Transverse colon (tissue), 4 donors: ENCODE results near the gene DDX42. TPM values are rescaled to one million over a fixed set of nuclear protein-coding genes. Genes with fewer than 3 reads are reported as not detected.

Experiments
- DNase-seq: peaks from one replicate; pipeline ENCODE4 v3.0.0-alpha.2; 2019
- H3K27ac ChIP-seq, 4 donors: fragments of 200-600 bp; sonication (generic); 2 replicates each; pipeline ENCODE4 v1.5.1; 2016 to 2018; ENCODE audit warnings: inconsistent platforms in 4 of 4
- H3K27me3 ChIP-seq: fragments of 200-600 bp; sonication (generic); 2 replicates; pipeline ENCODE4 v1.5.1; 2017; ENCODE audit warnings: inconsistent platforms
- H3K36me3 ChIP-seq, 4 donors: fragments of 200-600 bp; sonication (generic); 2 replicates each; pipeline ENCODE4 v1.5.1; 2017 to 2019; ENCODE audit warnings: inconsistent platforms in 4 of 4
- H3K4me1 ChIP-seq, 4 donors: fragments of 200-600 bp; sonication (generic); 2 replicates each; pipeline ENCODE4 v1.5.1; 2017 to 2020; ENCODE audit warnings: inconsistent platforms in 4 of 4
- H3K4me3 ChIP-seq, 4 donors: fragments of 200-600 bp; sonication (generic); 1 replicate in 1 of 4; 2 replicates in 3 of 4; pipeline versions ENCODE4 v1.5.1 to v1.6.1; 2017 to 2019; ENCODE audit warnings: inconsistent platforms in 4 of 4
- H3K9me3 ChIP-seq, 2 donors: fragments of 200-600 bp; sonication (generic); 2 replicates each; pipeline ENCODE4 v1.5.1; 2017 to 2019; ENCODE audit warnings: inconsistent platforms in 2 of 2
- EP300 ChIP-seq: sonication (generic); formaldehyde crosslinking; IDR thresholded peaks from one replicate; pipeline ENCODE4 v1.6.1; 2017; ENCODE audit warnings: antibody characterized with exemption, low read depth
- POLR2A ChIP-seq: fragments of 450-650 bp; IDR thresholded peaks from one replicate; pipeline ENCODE4 v1.6.1; 2016; ENCODE audit warnings: antibody characterized with exemption, mild to moderate bottlenecking, moderate library complexity
- POLR2AphosphoS5 ChIP-seq, 3 donors: sonication (generic); formaldehyde crosslinking; IDR thresholded peaks; one replicate each; pipeline ENCODE4 v1.6.1; 2016; ENCODE audit warnings: antibody characterized with exemption in 3 of 3
- WGBS, 2 donors: methylation state at CpG; one replicate each; pipeline ENCODE4 v1.1.5; 2018; ENCODE audit warnings: low coverage in 1 of 2; 5-methylcytosine and 5-hydroxymethylcytosine counted together
- in situ Hi-C, 4 donors: fragments of 200-750 bp; cut with MboI; loops; one replicate each; pipeline versions ENCODE4 v1.15.0 to v1.15.1; 2017; ENCODE audit warnings: low sequenced_read_pairs in 3 of 4, low pct_ligation_motif_present in 1 of 4, low pct_unique_long_range_greater_than_20kb in 1 of 4
- intact Hi-C: fragments of 100-400 bp; cut with DNase I; formaldehyde crosslinking; loops from one replicate; pipeline ENCODE4 v1.15.1; 2023; ENCODE audit warnings: low total_unique reads
- total RNA-seq, 4 donors: library from RNA; depleted of rRNA; stranded (reverse); fragments of >200 nt; gene quantifications; one replicate each; pipeline ENCODE4 v1.1.0, GENCODE V29; 2016
- TF ChIP-seq, protein P1 (sequence below), 5 experiments: fragments of 200-600 bp in 3 of 5; fragments of 450-650 bp in 2 of 5; sonication (generic) in 3 of 5; IDR thresholded peaks; 1 replicate in 2 of 5; 2 replicates in 3 of 5; pipeline ENCODE4 v1.5.1; 2016 to 2017; ENCODE audit warnings: antibody characterized with exemption in 5 of 5, inconsistent platforms in 3 of 5, mild to moderate bottlenecking in 2 of 5, moderate library complexity in 1 of 5

DDX42 gene
- total RNA-seq, 4 donors from 2014 or later = 71.8 to 129 (median 99.4) TPM

DNA sequence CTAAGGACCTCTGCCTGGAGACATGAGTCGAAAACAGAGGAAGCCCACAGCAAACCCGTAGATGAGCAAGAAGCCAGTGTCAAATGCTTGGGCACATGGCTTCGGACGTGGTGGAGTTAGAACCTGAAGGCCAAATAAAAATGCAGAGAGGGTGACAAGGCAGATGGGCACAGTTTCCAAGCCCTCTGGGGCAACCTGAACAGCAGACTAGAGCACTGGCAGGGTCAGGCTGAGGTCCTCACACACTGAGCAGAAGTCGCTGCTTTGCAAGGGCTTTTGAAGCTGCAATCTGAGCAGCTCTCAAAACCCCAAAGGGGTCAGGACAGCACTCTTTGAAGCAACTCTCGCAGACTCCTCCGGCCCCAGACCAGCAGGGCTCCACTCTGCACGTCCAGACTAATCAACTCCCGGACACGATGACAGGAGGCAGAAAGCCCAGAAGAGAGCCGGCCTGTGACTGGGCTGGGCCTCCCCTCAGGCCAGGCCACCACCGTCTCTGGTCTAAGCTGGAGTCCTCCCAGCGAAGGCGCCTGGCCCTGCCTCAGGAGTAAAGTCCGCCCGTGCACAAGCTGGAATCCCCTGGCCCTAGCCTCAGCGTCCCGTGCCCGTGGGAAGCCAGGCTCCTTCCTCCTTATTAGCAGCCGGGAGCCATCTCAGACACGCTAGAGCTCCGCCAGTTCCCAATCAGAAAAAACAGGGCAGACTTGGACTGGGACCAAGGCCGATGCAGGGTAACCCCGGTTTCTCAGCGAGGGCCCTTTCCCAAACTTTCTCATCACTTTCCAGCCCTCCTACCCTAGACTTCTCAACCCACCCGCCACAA is 67.6 kb downstream of the DDX42 start:
- in situ Hi-C loops = no loop called here
- Histone ChIP-seq H3K27me3 (no peaks in the 10 kb centered on the region), H3K4me1 (peaks cover 29 to 54% (median 49%) of the 10 kb centered on the region in 4 donors), H3K36me3 (peaks cover 0 to 5% (median under 1%) of the 10 kb centered on the region in 4 donors), H3K27ac (peak overlapping the region; percentile 96 to 99 (median 97)), H3K4me3 (peak overlapping the region; percentile 76 to 99 (median 90)), H3K9me3 (no peaks in the 10 kb centered on the region)
- intact Hi-C loops = loop anchor here (10.0 kb wide), 1 partner anchor 67 kb away; the partner anchor contains the start of genes CCDC47 and DDX42
- TF ChIP-seq POLR2A = peak; percentile 60
- no peak for TF ChIP-seq EP300
- peak in 2 of 3 donors; percentile 46 to 51 for TF ChIP-seq POLR2AphosphoS5 (IDR thresholded peaks at IDR 0.05)
- TF ChIP-seq, protein P1, sequence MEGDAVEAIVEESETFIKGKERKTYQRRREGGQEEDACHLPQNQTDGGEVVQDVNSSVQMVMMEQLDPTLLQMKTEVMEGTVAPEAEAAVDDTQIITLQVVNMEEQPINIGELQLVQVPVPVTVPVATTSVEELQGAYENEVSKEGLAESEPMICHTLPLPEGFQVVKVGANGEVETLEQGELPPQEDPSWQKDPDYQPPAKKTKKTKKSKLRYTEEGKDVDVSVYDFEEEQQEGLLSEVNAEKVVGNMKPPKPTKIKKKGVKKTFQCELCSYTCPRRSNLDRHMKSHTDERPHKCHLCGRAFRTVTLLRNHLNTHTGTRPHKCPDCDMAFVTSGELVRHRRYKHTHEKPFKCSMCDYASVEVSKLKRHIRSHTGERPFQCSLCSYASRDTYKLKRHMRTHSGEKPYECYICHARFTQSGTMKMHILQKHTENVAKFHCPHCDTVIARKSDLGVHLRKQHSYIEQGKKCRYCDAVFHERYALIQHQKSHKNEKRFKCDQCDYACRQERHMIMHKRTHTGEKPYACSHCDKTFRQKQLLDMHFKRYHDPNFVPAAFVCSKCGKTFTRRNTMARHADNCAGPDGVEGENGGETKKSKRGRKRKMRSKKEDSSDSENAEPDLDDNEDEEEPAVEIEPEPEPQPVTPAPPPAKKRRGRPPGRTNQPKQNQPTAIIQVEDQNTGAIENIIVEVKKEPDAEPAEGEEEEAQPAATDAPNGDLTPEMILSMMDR (IDR thresholded peaks at IDR 0.05) = no peak
- peak; percentile 65 for DNase-seq
- 4% methylated on average over 26 of the region's 26 CpGs; no CpG with 5 or more reads in 1 of the 2 donors for WGBS, 2 donors

GRCh38 chr17:63842173-63842539 is 68.2 kb downstream of the DDX42 start:
- H3K36me3 ChIP-seq = no peaks in the 10 kb centered on the region
- DNase-seq = no peak
- in situ Hi-C loops = no loop called here
- no peaks in the 10 kb centered on the region for H3K27me3 ChIP-seq
- no peak for TF ChIP-seq POLR2A
- no peak for TF ChIP-seq EP300
- no peak for TF ChIP-seq POLR2AphosphoS5 (IDR thresholded peaks at IDR 0.05)
- TF ChIP-seq, protein P1 (IDR thresholded peaks at IDR 0.05) = no peak
- intact Hi-C loops = loop anchor here (10.0 kb wide), 1 partner anchor 67 kb away; the partner anchor contains the start of genes CCDC47 and DDX42
- peaks cover 29 to 53% (median 48%) of the 10 kb centered on the region in 4 donors for H3K4me1 ChIP-seq
- peak overlapping the region; percentile 76 to 99 (median 90) for H3K4me3 ChIP-seq
- peak overlapping the region; percentile 96 to 99 (median 97) for H3K27ac ChIP-seq
- no peaks in the 10 kb centered on the region for H3K9me3 ChIP-seq
- WGBS, 2 donors = 0 to 1% methylated on average over 9 to 25 of the region's 36 CpGs

GRCh38 chr17:63842540-63843386 is 68.8 kb downstream of the DDX42 start, which contains the start of gene SMARCD2:
TSS of gene SMARCD2 (minus strand) at chr17:63842685. CDS start at chr17:63842674, 11 bp downstream.
- in situ Hi-C loops = no loop called here
- Histone ChIP-seq H3K27me3 (no peaks in the 10 kb centered on the region), H3K4me3 (peak within 1 kb of the TSS; percentile 76 to 99 (median 90)), H3K4me1 (peaks cover 26 to 47% (median 42%) of the 10 kb centered on the region in 4 donors), H3K27ac (peak within 1 kb of the TSS; percentile 96 to 99 (median 97)), H3K9me3 (no peaks in the 10 kb centered on the region), H3K36me3 (no peaks in the 10 kb centered on the region)
- TF ChIP-seq POLR2A (peak; percentile 58), EP300 (no peak), POLR2AphosphoS5 (IDR thresholded peaks at IDR 0.05) (peak; percentile 66 to 83 (median 68))
- TF ChIP-seq, protein P1 (IDR thresholded peaks at IDR 0.05) = no peak
- DNase-seq = peak; percentile 99
- intact Hi-C loops = loop anchor here (10.0 kb wide), 1 partner anchor 68 kb away; the partner anchor contains the start of genes CCDC47 and DDX42
- whole genome bisulfite sequencing, 2 donors = 0% methylated on average over 82 of the region's 92 CpGs; no CpG with 5 or more reads in 1 of the 2 donors
